GM18519 (cell line): ENCODE results near the gene UBE2D4.
"Not testable (repeated sequence)": the region's sequence is repeated elsewhere in the genome, so short reads cannot be mapped to it uniquely, and the experiment has no call there.

Experiments
- ATAC-seq: cut with Tn5 transposase; IDR thresholded peaks from one replicate; pipeline ENCODE4 v1.9.1; 2021; ENCODE audit warnings: mild to moderate bottlenecking, moderate library complexity; ENCODE audit not compliant: unreplicated experiment, low FRiP score

UBE2D4 gene

GRCh38 chr7:43960933-43961332 is 34.7 kb downstream of the UBE2D4 start:
- ATAC-seq: no peak

GRCh38 chr7:43966392-43966791 is 40.2 kb downstream of the UBE2D4 start:
- not testable (repeated sequence) for ATAC-seq

- not testable (repeated sequence) for ATAC-seq
Observed at GRCh38 chr7:43968172-43969040, 42.2 kb downstream of the UBE2D4 start.

GRCh38 chr7:43969586-43969985 is 43.4 kb downstream of the UBE2D4 start:
- not testable (repeated sequence) for ATAC-seq

- ATAC-seq: not testable (repeated sequence)
Observed at GRCh38 chr7:43970698-43971097, 44.5 kb downstream of the UBE2D4 start.

- not testable (repeated sequence) for ATAC-seq
Observed at GRCh38 chr7:43974033-43974573, 47.9 kb downstream of the UBE2D4 start.

- ATAC-seq: not testable (repeated sequence)
Observed at GRCh38 chr7:43974725-43975482, 48.7 kb downstream of the UBE2D4 start.

- no peak for ATAC-seq
Observed at GRCh38 chr7:43977525-43977924, 51.3 kb downstream of the UBE2D4 start.

GRCh38 chr7:43978102-43978501 is 51.9 kb downstream of the UBE2D4 start:
- not testable (repeated sequence) for ATAC-seq

GRCh38 chr7:43982848-43983247 is 56.6 kb downstream of the UBE2D4 start:
- not testable (repeated sequence) for ATAC-seq

- not testable (repeated sequence) for ATAC-seq
Observed at GRCh38 chr7:43983736-43984135, 57.5 kb downstream of the UBE2D4 start.

GRCh38 chr7:43985904-43986864 is 59.9 kb downstream of the UBE2D4 start:
- ATAC-seq: peak; percentile 49

- not testable (repeated sequence) for ATAC-seq
Observed at GRCh38 chr7:43987476-43987875, 61.2 kb downstream of the UBE2D4 start.

- ATAC-seq: not testable (repeated sequence)
Observed at GRCh38 chr7:43990011-43990585, 63.9 kb downstream of the UBE2D4 start.

GRCh38 chr7:43990829-43991228 is 64.6 kb downstream of the UBE2D4 start:
- not testable (repeated sequence) for ATAC-seq

GRCh38 chr7:43992896-43993295 is 66.7 kb downstream of the UBE2D4 start:
- ATAC-seq: peak; percentile 62

GRCh38 chr7:43994681-43995080 is 68.4 kb downstream of the UBE2D4 start:
- not testable (repeated sequence) for ATAC-seq

- ATAC-seq: not testable (repeated sequence)
Observed at GRCh38 chr7:43997532-43997931, 71.3 kb downstream of the UBE2D4 start, which contains the start of gene SPDYE1. SPDYE1 (plus strand) TSS chr7:43997897; CDS start chr7:43999950, 2,053 bp downstream.
